HEK293T (cell line): Measurements from ENCODE around the gene ZC3H12D.
A peak's percentile ranks its signal among the peaks of the same experiment; 100 is the strongest.
"Not testable (repeated sequence)": the region's sequence is repeated elsewhere in the genome, so short reads cannot be mapped to it uniquely, and the experiment has no call there.

Experiments used
- CTCF ChIA-PET: fragments of 350-600 bp; formaldehyde crosslinking; extraction: SDS; loops from one replicate; lab custom pipeline; 2021; ENCODE audit warnings: antibody characterized with exemption, inconsistent platforms; lab: Yijun Ruan, JAX
- POLR2A ChIA-PET: fragments of 350-600 bp; formaldehyde crosslinking; extraction: SDS; loops from one replicate; lab custom pipeline; 2020; ENCODE audit warnings: antibody characterized with exemption, inconsistent platforms; lab: Yijun Ruan, JAX
- DNase-seq: peaks from one replicate; pipeline ENCODE4 v3.0.0; 2012; ENCODE audit warnings: mixed read lengths; ENCODE audit errors: extremely low spot score
- ARNT ChIP-seq: fragments of 450-650 bp; IDR thresholded peaks from 2 replicates; pipeline ENCODE4 v1.6.1; 2017; ENCODE audit warnings: mild to moderate bottlenecking
- BHLHE40 ChIP-seq: fragments of 450-650 bp; IDR thresholded peaks from 2 replicates; pipeline ENCODE4 v1.6.1; 2016; ENCODE audit warnings: mild to moderate bottlenecking, moderate library complexity, borderline replicate concordance
- CTBP1 ChIP-seq: fragments of 450-650 bp; IDR thresholded peaks from 2 replicates; pipeline ENCODE4 v1.6.1; 2016; ENCODE audit warnings: borderline replicate concordance
- ELF4 ChIP-seq: fragments of 450-650 bp; IDR thresholded peaks from 2 replicates; pipeline ENCODE4 v1.6.1; 2017; ENCODE audit warnings: antibody characterized with exemption
- FOXA1 ChIP-seq: fragments of 450-650 bp; IDR thresholded peaks from 2 replicates; pipeline ENCODE4 v1.6.1; 2016; ENCODE audit warnings: mild to moderate bottlenecking
- FOXK2 ChIP-seq: fragments of 450-650 bp; IDR thresholded peaks from 2 replicates; pipeline ENCODE4 v1.6.1; 2016; ENCODE audit warnings: mild to moderate bottlenecking
- FOXM1 ChIP-seq: fragments of 450-650 bp; IDR thresholded peaks from 2 replicates; pipeline ENCODE4 v1.6.1; 2017; ENCODE audit warnings: mild to moderate bottlenecking, borderline replicate concordance
- HDGF ChIP-seq: fragments of 450-650 bp; IDR thresholded peaks from 2 replicates; pipeline ENCODE4 v1.6.1; 2017; ENCODE audit warnings: antibody characterized with exemption, borderline replicate concordance
- L3MBTL2 ChIP-seq: fragments of 450-650 bp; conservative IDR thresholded peaks from 2 replicates; pipeline ENCODE4 v1.6.1; 2016; ENCODE audit warnings: mild to moderate bottlenecking
- LEF1 ChIP-seq: fragments of 450-650 bp; IDR thresholded peaks from 2 replicates; pipeline ENCODE4 v1.6.1; 2017; ENCODE audit warnings: mild to moderate bottlenecking, borderline replicate concordance
- NFRKB ChIP-seq: fragments of 450-650 bp; IDR thresholded peaks from 2 replicates; pipeline ENCODE4 v1.6.1; 2016; ENCODE audit warnings: mild to moderate bottlenecking, moderate library complexity
- PKNOX1 ChIP-seq: fragments of 450-650 bp; IDR thresholded peaks from 2 replicates; pipeline ENCODE4 v1.6.1; 2016
- SP1 ChIP-seq: fragments of 450-650 bp; IDR thresholded peaks from 2 replicates; pipeline ENCODE4 v1.6.1; 2017
- SUZ12 ChIP-seq: fragments of 450-650 bp; IDR thresholded peaks from 2 replicates; pipeline ENCODE4 v1.6.1; 2016; ENCODE audit warnings: mild to moderate bottlenecking
- TARDBP ChIP-seq: fragments of 450-650 bp; IDR thresholded peaks from 2 replicates; pipeline ENCODE4 v1.6.1; 2016
- ZNF384 ChIP-seq: fragments of 450-650 bp; IDR thresholded peaks from 2 replicates; pipeline ENCODE4 v1.6.1; 2016

ZC3H12D gene

GRCh38 chr6:149448821-149449453, 35.9 kb downstream of the ZC3H12D start:
- DNase-seq, result no peak
- POLR2A ChIA-PET, result no interaction called here

GRCh38 chr6:149446791-149447376, 37.9 kb downstream of the ZC3H12D start:
- TF ChIP-seq SUZ12, result no peak
- no peak for TF ChIP-seq ARNT
- no peak for TF ChIP-seq NFRKB
- TF ChIP-seq FOXK2, result no peak
- no peak for TF ChIP-seq CTBP1
- no peak for TF ChIP-seq ZNF384
- no peak for TF ChIP-seq FOXM1
- TF ChIP-seq BHLHE40, result no peak
- TF ChIP-seq L3MBTL2, result no peak
- no peak for TF ChIP-seq TARDBP
- TF ChIP-seq HDGF, result no peak
- no peak for TF ChIP-seq ELF4
- no peak for TF ChIP-seq LEF1
- TF ChIP-seq FOXA1, result no peak
- TF ChIP-seq SP1, result no peak
- TF ChIP-seq PKNOX1, result no peak
- DNase-seq, result peak; percentile 46
- CTCF ChIA-PET, result interaction anchor here (0.6 kb wide), 2 partner anchors 10 to 81 kb away, joined by 3 read pairs; no protein-coding TSS in a partner anchor
- POLR2A ChIA-PET, result no interaction called here

More at GRCh38 chr6:149448821-149449453, 35.9 kb downstream of the ZC3H12D start:
- CTCF ChIA-PET, result interaction anchor here (0.8 kb wide), 1 partner anchor 8 kb away, joined by 4 read pairs; no protein-coding TSS in a partner anchor
- TF ChIP-seq HDGF (no peak), BHLHE40 (no peak), ZNF384 (no peak), SP1 (no peak), SUZ12 (no peak), L3MBTL2 (no peak), CTBP1 (no peak), PKNOX1 (no peak), NFRKB (no peak), LEF1 (no peak), TARDBP (no peak), FOXM1 (no peak), ARNT (no peak), ELF4 (no peak), FOXK2 (no peak)

GRCh38 chr6:149445573-149445972, 39.2 kb downstream of the ZC3H12D start:
- ChIA-PET POLR2A (no interaction called here), CTCF (no interaction called here)
- TF ChIP-seq BHLHE40 (no peak), SUZ12 (no peak), FOXA1 (no peak), HDGF (no peak), SP1 (no peak), LEF1 (no peak), TARDBP (no peak), L3MBTL2 (no peak), ARNT (no peak), ZNF384 (no peak), CTBP1 (no peak), ELF4 (no peak), FOXK2 (no peak)
- no peak for DNase-seq

- POLR2A ChIA-PET, result no interaction called here
- TF ChIP-seq ELF4, result no peak
- TF ChIP-seq L3MBTL2, result no peak
- TF ChIP-seq NFRKB, result no peak
- TF ChIP-seq FOXK2, result no peak
- no peak for TF ChIP-seq ARNT
- TF ChIP-seq PKNOX1, result no peak
- no peak for TF ChIP-seq SP1
- TF ChIP-seq BHLHE40, result no peak
- no peak for TF ChIP-seq FOXM1
- TF ChIP-seq LEF1, result no peak
- no peak for TF ChIP-seq TARDBP
- TF ChIP-seq SUZ12, result no peak
- no peak for TF ChIP-seq HDGF
- TF ChIP-seq FOXA1, result no peak
- TF ChIP-seq ZNF384, result no peak
- DNase-seq, result no peak
- CTCF ChIA-PET, result no interaction called here
Measured at GRCh38 chr6:149445095-149445466, 39.7 kb downstream of the ZC3H12D start.

GRCh38 chr6:149444360-149445094, 40.3 kb downstream of the ZC3H12D start:
- DNase-seq, CTCF ChIA-PET, POLR2A ChIA-PET: not testable (repeated sequence)
- peak; percentile 78 for TF ChIP-seq PKNOX1
